Heart left ventricle (tissue), 16 donors: ENCODE results near the gene OPRL1. TPM values are rescaled to one million over a fixed set of nuclear protein-coding genes. Genes with fewer than 3 reads are reported as not detected.

Experiments used
- ATAC-seq, 4 donors: fragments of 200-7000 bp; cut with Tn5 transposase; one replicate each; pipeline ENCODE4 v1.9.1; 2020 to 2022; ENCODE audit warnings: moderate library complexity in 4 of 4, mild to moderate bottlenecking in 3 of 4, moderate number of reproducible peaks in 1 of 4
- DNase-seq, 5 donors: peaks; one replicate each; pipeline ENCODE4 v3.0.0-alpha.2; 2020
- H3K27ac ChIP-seq, 12 donors: fragments of 200-600 bp; sonication (generic) in 4 of 12; one replicate each; pipeline versions ENCODE4 v1.5.0 to v1.8.0; 2016 to 2022; ENCODE audit warnings: mild to moderate bottlenecking in 2 of 12
- H3K27me3 ChIP-seq, 9 donors: fragments of 200-600 bp; sonication (generic) in 2 of 9; one replicate each; pipeline versions ENCODE4 v1.5.1 to v1.8.0; 2016 to 2022; ENCODE audit warnings: mild to moderate bottlenecking in 3 of 9
- H3K36me3 ChIP-seq, 9 donors: fragments of 200-600 bp; sonication (generic) in 2 of 9; one replicate each; pipeline versions ENCODE4 v1.5.0 to v1.8.0; 2018 to 2022; ENCODE audit warnings: mild to moderate bottlenecking in 2 of 9
- H3K4me1 ChIP-seq, 12 donors: fragments of 200-600 bp; sonication (generic) in 4 of 12; one replicate each; pipeline versions ENCODE4 v1.5.0 to v1.8.0; 2016 to 2022; ENCODE audit warnings: mild to moderate bottlenecking in 3 of 12
- H3K4me3 ChIP-seq, 12 donors: fragments of 200-600 bp; sonication (generic) in 4 of 12; one replicate each; pipeline versions ENCODE4 v1.5.0 to v1.8.0; 2017 to 2022; ENCODE audit warnings: mild to moderate bottlenecking in 9 of 12, moderate library complexity in 4 of 12
- H3K9me3 ChIP-seq, 12 donors: fragments of 200-600 bp; sonication (generic) in 4 of 12; one replicate each; pipeline versions ENCODE4 v1.5.0 to v1.8.0; 2016 to 2022; ENCODE audit warnings: mild to moderate bottlenecking in 1 of 12
- POLR2A ChIP-seq, 2 donors: fragments of 450-650 bp; IDR thresholded peaks; one replicate each; pipeline ENCODE4 v1.6.1; 2017; ENCODE audit warnings: antibody characterized with exemption in 2 of 2, mild to moderate bottlenecking in 2 of 2, moderate library complexity in 2 of 2
- WGBS, 4 donors: extraction: QIAGEN DNeasy Blood & Tissue Kit in 2 of 4; methylation state at CpG; one replicate each; pipeline versions ENCODE4 v1.1.5 to v1.1.7; 2013 to 2018; 5-methylcytosine and 5-hydroxymethylcytosine counted together
- intact Hi-C, 10 donors: fragments of 100-400 bp; cut with DNase I; formaldehyde crosslinking; loops; one replicate each; pipeline versions ENCODE4 v1.11.1 to v1.14.2; 2022
- polyA plus RNA-seq, 2 donors: library from polyadenylated mRNA; stranded (reverse); fragments of 200-250 nt; gene quantifications; one replicate each; pipeline ENCODE4 v1.2.3, GENCODE V29; 2013
- total RNA-seq, 9 donors: library from RNA; depleted of rRNA in 2 of 9; stranded (reverse); fragments of >200 nt in 2 of 9; fragmentation: NEBNext Ultra II Directional in 3 of 9; extraction: Animal tissue kit (Norgen Biotek cat#: 25700) in 3 of 9; gene quantifications; one replicate each; pipeline versions ENCODE4 v1.1.0 to v1.2.4, GENCODE V29; 2016 to 2023
- TF ChIP-seq, protein P1 (sequence below), 12 donors: fragments of 200-600 bp; sonication (generic) in 4 of 12; IDR thresholded peaks; one replicate each; pipeline versions ENCODE4 v1.5.0 to v1.8.0; 2018 to 2022; ENCODE audit warnings: antibody characterized with exemption in 12 of 12, mild to moderate bottlenecking in 5 of 12
- donor health status: ischemic (EF 13 %, LVEDD 7.1; RV severe dilation, severe dysfunction).
- donor health status: healthy with polysubstance abuse.
- donor health status: DM: no; HTN: yes; CAD: no.
- donor health status: DM: no; HTN: no; CAD: no.
- donor health status: ischemic (EF 25% LVEDD 6.9; RV normal size, moderate dysfunction).
- donor health status: ischemic (EF 25% LVEDD 5.7; RV mildly dilated, moderate dysfunction).
- donor health status: healthy.
- donor health status: DM: yes; HTN: yes; CAD: no.
- donor health status: ischemic (EF 35%, LVEDD 5.7; RV mildly dilated, moderate dysfunction).
- donor health status: nonischemic (EF 11% LVEDD 7.7; RV severe dilation, severe dysfunction).
- donor health status: DM: yes; HTN: yes; CAD: no.
- donor health status: PGD.
- donor health status: ischemic (EF 29% LVEDD 5.4; RV normal size, mild dysfunction).
- donor health status: nonischemic (EF 23%, LVEDD 6.1; RV moderate dilation, normal function).

OPRL1 gene
- total and polyA plus RNA-seq, 11 donors, result 0.18 to 1.9 (median 0.54) TPM

GRCh38 chr20:64032706-64033624, 46.9 kb upstream of the OPRL1 start:
- Histone ChIP-seq H3K4me1 (peaks cover 0 to 30% (median 7%) of the 10 kb centered on the region in 12 donors), H3K4me3 (no peak overlapping the region), H3K27me3 (peaks cover 0 to 22% (median 9%) of the 10 kb centered on the region in 9 donors), H3K9me3 (no peaks in the 10 kb centered on the region), H3K36me3 (peaks cover 0 to 70% (median 61%) of the 10 kb centered on the region in 9 donors), H3K27ac (peak overlapping the region in 1 of 12 donors; percentile 43)
- intact Hi-C loops, result loop anchor here in 3 of 10 donors (5.0 to 10.0 kb wide), 3 partner anchors 48 to 82 kb away; partner anchors contain the start of gene PRPF6 (in 2 of the 3)
- TF ChIP-seq, protein P1, sequence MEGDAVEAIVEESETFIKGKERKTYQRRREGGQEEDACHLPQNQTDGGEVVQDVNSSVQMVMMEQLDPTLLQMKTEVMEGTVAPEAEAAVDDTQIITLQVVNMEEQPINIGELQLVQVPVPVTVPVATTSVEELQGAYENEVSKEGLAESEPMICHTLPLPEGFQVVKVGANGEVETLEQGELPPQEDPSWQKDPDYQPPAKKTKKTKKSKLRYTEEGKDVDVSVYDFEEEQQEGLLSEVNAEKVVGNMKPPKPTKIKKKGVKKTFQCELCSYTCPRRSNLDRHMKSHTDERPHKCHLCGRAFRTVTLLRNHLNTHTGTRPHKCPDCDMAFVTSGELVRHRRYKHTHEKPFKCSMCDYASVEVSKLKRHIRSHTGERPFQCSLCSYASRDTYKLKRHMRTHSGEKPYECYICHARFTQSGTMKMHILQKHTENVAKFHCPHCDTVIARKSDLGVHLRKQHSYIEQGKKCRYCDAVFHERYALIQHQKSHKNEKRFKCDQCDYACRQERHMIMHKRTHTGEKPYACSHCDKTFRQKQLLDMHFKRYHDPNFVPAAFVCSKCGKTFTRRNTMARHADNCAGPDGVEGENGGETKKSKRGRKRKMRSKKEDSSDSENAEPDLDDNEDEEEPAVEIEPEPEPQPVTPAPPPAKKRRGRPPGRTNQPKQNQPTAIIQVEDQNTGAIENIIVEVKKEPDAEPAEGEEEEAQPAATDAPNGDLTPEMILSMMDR (IDR thresholded peaks at IDR 0.05), result no peak
- TF ChIP-seq POLR2A (IDR thresholded peaks at IDR 0.05), result no peak
- no peak for ATAC-seq
- 85 to 93% (median 91%) methylated on average over 28 to 31 of the region's 31 CpGs for WGBS, 4 donors
- DNase-seq, result peak in 1 of 5 donors; percentile 33

- Histone ChIP-seq H3K27me3 (peaks cover 0 to 32% (median 17%) of the 10 kb centered on the region in 9 donors), H3K4me3 (no peak overlapping the region), H3K36me3 (peaks cover 0 to 60% (median 50%) of the 10 kb centered on the region in 9 donors), H3K9me3 (no peaks in the 10 kb centered on the region), H3K4me1 (peaks cover 0 to 41% (median 12%) of the 10 kb centered on the region in 12 donors), H3K27ac (peak overlapping the region in 1 of 12 donors; percentile 55)
- TF ChIP-seq, protein P1 (IDR thresholded peaks at IDR 0.05), result no peak
- TF ChIP-seq POLR2A (IDR thresholded peaks at IDR 0.05), result no peak
- WGBS, 4 donors, result 70 to 74% (median 72%) methylated on average over 4 to 11 of the region's 11 CpGs
- intact Hi-C loops, result loop anchor here in 3 of 10 donors (5.0 to 10.0 kb wide), 3 partner anchors 49 to 81 kb away; partner anchors contain the start of gene PRPF6 (in 2 of the 3)
- ATAC-seq (peak in 3 of 4 donors; percentile 30 to 71 (median 63)), DNase-seq (peak in 3 of 5 donors; percentile 59 to 75 (median 72))
Observed at GRCh38 chr20:64033981-64034493, 45.8 kb upstream of the OPRL1 start.

- H3K9me3 ChIP-seq, result no peaks in the 10 kb centered on the region
- ATAC-seq (no peak), DNase-seq (no peak)
- TF ChIP-seq, protein P1 (IDR thresholded peaks at IDR 0.05), result no peak
- TF ChIP-seq POLR2A (IDR thresholded peaks at IDR 0.05), result no peak
- WGBS, 4 donors, result 83 to 97% (median 86%) methylated on average over 11 to 17 of the region's 17 CpGs
- H3K4me3 ChIP-seq, result no peak overlapping the region
- peaks cover 0 to 42% (median 25%) of the 10 kb centered on the region in 9 donors for H3K27me3 ChIP-seq
- H3K36me3 ChIP-seq, result peaks cover 0 to 47% (median 38%) of the 10 kb centered on the region in 9 donors
- peaks cover 2 to 52% (median 23%) of the 10 kb centered on the region in 12 donors for H3K4me1 ChIP-seq
- H3K27ac ChIP-seq, result peak overlapping the region in 1 of 12 donors; percentile 55
- intact Hi-C loops, result loop anchor here in 8 of 10 donors (5.0 to 10.0 kb wide), 4 partner anchors 50 to 87 kb away; partner anchors contain the start of gene PRPF6 (in 4 of the 8)
Observed at GRCh38 chr20:64035066-64035932, 44.6 kb upstream of the OPRL1 start.
